GM21447 (cell line): ENCODE data around the gene THSD7B.
"Not testable (repeated sequence)": the region's sequence is repeated elsewhere in the genome, so short reads cannot be mapped to it uniquely, and the experiment has no call there.

ENCODE experiments used
- ATAC-seq: cut with Tn5 transposase; IDR thresholded peaks from one replicate; pipeline ENCODE4 v1.9.1; 2021; ENCODE audit not compliant: unreplicated experiment

Gene THSD7B

GRCh38 chr2:137023205-137023604, 257.9 kb downstream of the THSD7B start:
- no peak for ATAC-seq

- no peak for ATAC-seq
These were observed 266.4 kb downstream of the THSD7B start for GRCh38 chr2:137031731-137032130.

GRCh38 chr2:137036619-137037018, 271.3 kb downstream of the THSD7B start:
- no peak for ATAC-seq

GRCh38 chr2:137039482-137040152, 274.3 kb downstream of the THSD7B start:
- no peak for ATAC-seq

GRCh38 chr2:137047369-137047768, 282.0 kb downstream of the THSD7B start:
- ATAC-seq, result no peak

GRCh38 chr2:137048455-137048854, 283.1 kb downstream of the THSD7B start:
- no peak for ATAC-seq

GRCh38 chr2:137049518-137049917, 284.2 kb downstream of the THSD7B start:
- no peak for ATAC-seq

GRCh38 chr2:137050949-137051348, 285.6 kb downstream of the THSD7B start:
- ATAC-seq, result no peak

GRCh38 chr2:137051778-137052398, 286.5 kb downstream of the THSD7B start:
- no peak for ATAC-seq

GRCh38 chr2:137056704-137057103, 291.4 kb downstream of the THSD7B start:
- ATAC-seq, result no peak

GRCh38 chr2:137076111-137076765, 310.9 kb downstream of the THSD7B start:
- not testable (repeated sequence) for ATAC-seq

GRCh38 chr2:137091704-137092103, 326.4 kb downstream of the THSD7B start:
- ATAC-seq, result no peak

- ATAC-seq, result no peak
These were observed 327.8 kb downstream of the THSD7B start for GRCh38 chr2:137093116-137093515.

GRCh38 chr2:137096187-137096586, 330.8 kb downstream of the THSD7B start:
- ATAC-seq, result no peak

GRCh38 chr2:137096693-137097092, 331.3 kb downstream of the THSD7B start:
- no peak for ATAC-seq

GRCh38 chr2:137101814-137102213, 336.5 kb downstream of the THSD7B start:
- not testable (repeated sequence) for ATAC-seq

GRCh38 chr2:137107904-137108303, 342.6 kb downstream of the THSD7B start:
- ATAC-seq, result no peak

- no peak for ATAC-seq
These were observed 346.6 kb downstream of the THSD7B start for GRCh38 chr2:137111896-137112295.

- no peak for ATAC-seq
These were observed 349.9 kb downstream of the THSD7B start for GRCh38 chr2:137115081-137115794.

- ATAC-seq, result no peak
These were observed 350.4 kb downstream of the THSD7B start for GRCh38 chr2:137115795-137116089.

- no peak for ATAC-seq
These were observed 352.0 kb downstream of the THSD7B start for GRCh38 chr2:137117385-137117784.

GRCh38 chr2:137118140-137118539, 352.8 kb downstream of the THSD7B start:
- ATAC-seq, result no peak
